Fibroblast of pulmonary artery (primary cell): ENCODE results near the gene FAM83F.
"Not testable (repeated sequence)": the region's sequence is repeated elsewhere in the genome, so short reads cannot be mapped to it uniquely, and the experiment has no call there.

Experiments used
- DNase-seq: peaks from one replicate; pipeline ENCODE4 v3.0.0-alpha.2; 2010; ENCODE audit warnings: low read depth
- H3K4me3 ChIP-seq: replicated peaks from 2 replicates; pipeline ENCODE4 v1.5.1; 2011; ENCODE audit warnings: low read depth, mild to moderate bottlenecking, control low read depth, low read length, moderate library complexity
- TF ChIP-seq, protein P1 (sequence below): IDR thresholded peaks from 2 replicates; pipeline ENCODE4 v1.5.1; 2011; ENCODE audit warnings: mild to moderate bottlenecking, control low read depth, low read length, inconsistent platforms; ENCODE audit errors: missing control alignments

Gene FAM83F

DNA sequence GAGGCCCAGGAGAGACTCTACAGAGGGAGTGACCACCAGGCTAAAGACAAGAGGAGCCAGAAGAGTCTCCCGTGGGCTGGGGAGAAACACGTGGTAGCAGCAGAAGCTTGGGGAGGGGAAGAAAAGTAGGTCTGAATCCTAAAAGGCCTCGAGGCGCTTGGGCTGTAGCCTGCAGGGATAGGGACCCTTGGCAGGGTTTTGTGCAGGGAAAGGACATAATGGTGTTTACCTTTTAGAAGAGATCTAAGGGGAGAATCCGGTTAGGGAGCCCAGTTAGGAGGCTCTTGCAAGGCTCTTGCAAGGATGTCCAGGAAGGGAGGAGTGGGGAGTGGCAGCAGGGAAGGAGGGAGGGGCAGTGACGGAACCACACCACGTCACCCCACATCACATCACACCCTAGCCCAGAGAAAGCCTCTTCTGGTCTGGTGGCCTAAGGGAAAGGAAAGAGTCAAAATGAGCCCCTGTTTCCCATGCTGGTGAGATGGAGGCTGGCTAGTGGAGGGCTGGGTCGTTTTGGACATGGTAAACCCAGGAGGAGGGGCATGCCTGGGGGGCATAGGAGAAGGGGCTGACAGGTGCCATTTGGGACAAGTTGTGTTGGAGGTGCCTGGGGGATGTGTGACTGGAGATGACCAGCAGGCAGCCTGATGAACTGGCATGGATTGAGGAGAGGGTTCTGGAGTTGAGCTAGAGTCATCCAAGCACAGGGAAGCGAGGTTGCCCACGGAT lies 6.2 kb upstream of the FAM83F start:
- no peak for DNase-seq
- no peak overlapping the region for H3K4me3 ChIP-seq
- TF ChIP-seq, protein P1, sequence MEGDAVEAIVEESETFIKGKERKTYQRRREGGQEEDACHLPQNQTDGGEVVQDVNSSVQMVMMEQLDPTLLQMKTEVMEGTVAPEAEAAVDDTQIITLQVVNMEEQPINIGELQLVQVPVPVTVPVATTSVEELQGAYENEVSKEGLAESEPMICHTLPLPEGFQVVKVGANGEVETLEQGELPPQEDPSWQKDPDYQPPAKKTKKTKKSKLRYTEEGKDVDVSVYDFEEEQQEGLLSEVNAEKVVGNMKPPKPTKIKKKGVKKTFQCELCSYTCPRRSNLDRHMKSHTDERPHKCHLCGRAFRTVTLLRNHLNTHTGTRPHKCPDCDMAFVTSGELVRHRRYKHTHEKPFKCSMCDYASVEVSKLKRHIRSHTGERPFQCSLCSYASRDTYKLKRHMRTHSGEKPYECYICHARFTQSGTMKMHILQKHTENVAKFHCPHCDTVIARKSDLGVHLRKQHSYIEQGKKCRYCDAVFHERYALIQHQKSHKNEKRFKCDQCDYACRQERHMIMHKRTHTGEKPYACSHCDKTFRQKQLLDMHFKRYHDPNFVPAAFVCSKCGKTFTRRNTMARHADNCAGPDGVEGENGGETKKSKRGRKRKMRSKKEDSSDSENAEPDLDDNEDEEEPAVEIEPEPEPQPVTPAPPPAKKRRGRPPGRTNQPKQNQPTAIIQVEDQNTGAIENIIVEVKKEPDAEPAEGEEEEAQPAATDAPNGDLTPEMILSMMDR: no peak

GRCh38 chr22:39989633-39990032 lies 5.1 kb upstream of the FAM83F start:
- no peak for DNase-seq
- TF ChIP-seq, protein P1: no peak
- H3K4me3 ChIP-seq: no peak overlapping the region

GRCh38 chr22:39990686-39991085 lies 4.1 kb upstream of the FAM83F start:
- H3K4me3 ChIP-seq: no peak overlapping the region
- TF ChIP-seq, protein P1: no peak
- DNase-seq: no peak

- H3K4me3 ChIP-seq: no peak overlapping the region
- TF ChIP-seq, protein P1: no peak
- no peak for DNase-seq
Measured at GRCh38 chr22:39991159-39991860, 3.4 kb upstream of the FAM83F start.

DNA sequence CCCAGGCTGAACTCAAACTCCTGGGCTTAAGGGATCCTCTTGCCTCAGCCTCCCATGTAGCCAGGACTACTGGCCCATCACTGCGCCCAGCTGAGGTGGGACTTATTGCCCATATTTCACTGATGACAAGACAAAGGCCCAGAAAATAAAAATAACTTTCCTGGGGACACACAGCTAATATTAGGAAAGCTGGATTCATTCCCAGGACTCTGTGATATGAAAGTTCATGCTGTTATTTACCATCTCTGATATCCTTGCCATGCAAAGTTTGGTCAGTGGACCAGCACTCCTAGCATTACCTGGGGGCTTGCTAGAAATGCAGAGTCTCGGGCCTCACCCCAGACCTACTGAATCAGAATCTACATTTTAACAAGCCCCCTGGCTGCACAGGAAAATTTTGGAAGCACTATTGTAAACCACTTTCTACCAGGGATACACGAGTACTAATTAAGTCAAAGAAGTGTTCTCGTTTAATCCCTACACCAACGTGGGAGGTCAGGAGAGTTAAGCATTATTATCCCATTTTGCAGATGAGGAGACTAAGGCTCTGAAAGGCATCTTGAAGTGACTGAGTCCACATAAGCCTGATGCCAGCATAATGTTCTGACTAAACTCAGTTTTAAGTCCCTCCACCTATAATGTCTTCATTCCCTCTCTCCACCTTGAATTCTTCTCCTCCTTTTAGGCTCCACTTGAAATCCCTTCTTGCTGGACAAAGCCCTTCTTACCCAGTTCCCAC lies 2.5 kb upstream of the FAM83F start:
- no peak overlapping the region for H3K4me3 ChIP-seq
- no peak for DNase-seq
- TF ChIP-seq, protein P1: no peak

- H3K4me3 ChIP-seq, DNase-seq: not testable (repeated sequence)
Measured at GRCh38 chr22:39992894-39993293, 1.9 kb upstream of the FAM83F start.

DNA sequence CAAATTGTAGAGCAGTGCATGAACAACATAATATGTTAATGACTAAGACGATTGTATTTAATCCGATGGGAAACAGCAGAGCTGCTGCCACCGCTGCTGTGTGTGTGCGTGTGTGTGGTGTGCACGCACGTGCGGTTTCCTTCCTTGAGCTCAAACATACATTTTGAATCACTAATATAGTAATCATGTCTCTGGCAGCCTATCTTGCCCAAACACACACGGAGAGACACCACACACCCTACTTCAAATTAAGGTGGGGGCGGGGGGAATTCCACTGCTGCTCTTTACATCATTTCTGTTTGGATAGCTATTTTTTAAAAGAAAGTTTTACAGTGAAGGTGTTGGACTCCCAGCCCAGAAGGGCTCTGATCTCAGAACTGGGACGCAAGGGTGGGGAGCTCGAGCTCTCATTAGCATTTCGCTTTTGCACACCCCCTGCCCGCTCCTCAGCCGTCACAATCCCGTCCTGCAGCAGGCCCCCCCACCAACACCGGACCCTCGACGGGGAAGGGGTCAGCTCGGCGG lies 651 bp upstream of the FAM83F start:
- TF ChIP-seq, protein P1: no peak
- no peak overlapping the region for H3K4me3 ChIP-seq
- no peak for DNase-seq
